ENCODE data around the gene SCN4B. TPM values are rescaled to one million over a fixed set of nuclear protein-coding genes. Genes with fewer than 3 reads are reported as not detected.

Gene SCN4B
- total and polyA plus RNA-seq, 2 of the 8 experiments (the other 6 are each of a cell fraction or from before 2014, with no cell fraction given): 2.8 to 4.9 TPM

DNA sequence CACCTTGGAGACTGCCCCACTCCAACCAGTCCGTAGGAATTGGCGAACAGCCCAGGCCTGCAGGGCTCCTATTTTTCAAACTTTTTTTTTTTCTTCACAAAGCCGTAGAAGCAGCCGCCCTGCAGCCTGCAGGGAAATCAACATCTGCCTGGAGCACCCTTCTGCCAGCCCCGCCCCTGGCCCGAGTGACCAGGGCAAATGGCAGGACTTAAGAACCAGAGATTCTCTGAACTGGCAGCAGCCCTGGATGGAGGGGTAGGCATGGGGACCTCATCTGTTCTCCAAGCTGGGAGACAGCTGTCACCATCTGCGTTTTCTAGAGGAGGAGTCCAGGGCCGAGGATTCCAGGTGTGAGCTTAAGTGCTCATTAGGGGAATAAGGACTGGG, 18.3 kb upstream of the SCN4B start:
- Histone ChIP-seq H3K9ac (replicated peaks in 1 of 4; ENCODE audit: extremely low read depth in 1 of 4, low read depth in 3 of 4, low read length in 3 of 4) (no peak overlapping the region), H3K79me2 (ENCODE audit: control insufficient read depth in 1 of 2, insufficient read depth in 2 of 2, low read length in 2 of 2) (no peaks in the 10 kb centered on the region), H4K8ac (ENCODE audit: extremely low read depth, insufficient read depth, low read length) (no peak overlapping the region), H2BK20ac (ENCODE audit: low read length) (no peak overlapping the region), H3K4ac (replicated peaks; ENCODE audit: insufficient read length, low read depth, low read length) (no peak overlapping the region), H3K27me3 (replicated peaks in 1 of 4; ENCODE audit: control insufficient read depth in 3 of 4, extremely low read depth in 1 of 4, insufficient read depth in 3 of 4, low read length in 3 of 4) (peaks cover 6 to 85% (median 65%) of the 10 kb centered on the region in 4 experiments), H3K4me2 (ENCODE audit: insufficient read depth in 1 of 2, low read depth in 2 of 2, low read length in 2 of 2) (peak overlapping the region; percentile 41 to 73), H3K18ac (ENCODE audit: extremely low read depth, low read length) (no peak overlapping the region), H3K27ac (ENCODE audit: low read depth, low read length) (no peak overlapping the region), H3K36me3 (ENCODE audit: control insufficient read depth in 2 of 4, insufficient read depth in 4 of 4, low read length in 3 of 4) (no peaks in the 10 kb centered on the region), H3K23ac (ENCODE audit: insufficient read length) (no peak overlapping the region), H4K20me1 (replicated peaks in 1 of 2; ENCODE audit: control insufficient read depth in 1 of 2, insufficient read depth in 2 of 2, low read length in 2 of 2) (no peaks in the 10 kb centered on the region), H3K4me1 (replicated peaks in 1 of 4; ENCODE audit: control insufficient read depth in 3 of 4, insufficient read depth in 4 of 4, low read length in 3 of 4) (peaks cover 4 to 29% (median 17%) of the 10 kb centered on the region in 4 experiments), H2BK12ac (ENCODE audit: low read depth, low read length) (no peak overlapping the region), H3K9me3 (ENCODE audit: insufficient read depth in 2 of 2, low read depth in 1 of 2, low read length in 1 of 2) (no peaks in the 10 kb centered on the region), H3K14ac (ENCODE audit: insufficient read length) (no peak overlapping the region), H2BK15ac (ENCODE audit: low read length) (no peak overlapping the region), H2BK120ac (replicated peaks; ENCODE audit: low read depth, low read length) (no peak overlapping the region), H4K5ac (ENCODE audit: insufficient read length, low read depth, low read length) (no peak overlapping the region), H3K56ac (replicated peaks; ENCODE audit: insufficient read length, low read depth, low read length) (no peak overlapping the region), H3K4me3 (ENCODE audit: extremely low read depth in 1 of 4, insufficient read depth in 2 of 4, low read depth in 3 of 4, low read length in 4 of 4) (peak overlapping the region in 1 of 4 experiments; percentile 68; a peak in 3 of 8 replicates), H2BK5ac (ENCODE audit: low read depth, low read length) (no peak overlapping the region), H4K91ac (replicated peaks; ENCODE audit: insufficient read length, low read length) (no peak overlapping the region), H2AK5ac (ENCODE audit: low read depth, low read length) (no peak overlapping the region), H3K79me1 (ENCODE audit: low read depth, low read length) (no peaks in the 10 kb centered on the region), H3K23me2 (ENCODE audit: low read depth, low read length) (peaks cover 7% of the 10 kb centered on the region), H2AFZ (ENCODE audit: low read length) (no peak overlapping the region)
- FAIRE-seq (no peak), DNase-seq (ENCODE audit: low read depth in 1 of 2, low spot score in 2 of 2) (peak in 1 of 2 experiments; percentile 52)
- TF ChIP-seq KDM5A (IDR thresholded peaks at IDR 0.05; ENCODE audit: low read length) (no peak), RNF2 (IDR thresholded peaks at IDR 0.05; ENCODE audit: borderline replicate concordance, low read depth, low read length, missing control alignments, poor library complexity, severe bottlenecking) (peak; percentile 27), RFX5 (IDR thresholded peaks at IDR 0.05; ENCODE audit: borderline replicate concordance, low read depth, low read length) (no peak)
- 27% methylated on average over 7 of the region's 8 CpGs; no CpG with 5 or more reads in 1 of the 2 experiments for WGBS, 2 experiments (ENCODE audit: extremely low coverage in 1 of 2, insufficient coverage in 1 of 2, insufficient read length in 1 of 2, insufficient replicate concordance in 2 of 2, low coverage in 1 of 2, low lambda C conversion rate in 2 of 2, missing lambda C conversion rate in 1 of 2)
- ChIA-PET CTCF (ENCODE audit: partially characterized antibody) (interaction anchor here (0.7 to 8.7 kb wide), 43 partner anchors 8 to 584 kb away, joined by 3 to 245 read pairs (median 5); partner anchors contain the start of genes FXYD6, MPZL2, MPZL3 and SCN4B), POLR2A (ENCODE audit: partially characterized antibody) (interaction anchor here (0.7 to 2.8 kb wide), 6 partner anchors 9 to 265 kb away, joined by 4 to 16 read pairs (median 6); partner anchors contain the start of genes KMT2A and SCN4B)

Data from H1 (cell line).